Germinal center (tissue), 1 donor: ENCODE measurements around the gene KRTAP9-7.

Experiments
- DNase-seq: peaks from one replicate; pipeline ENCODE4 v3.0.0; 2012; ENCODE audit warnings: mixed read lengths, low spot score

Gene KRTAP9-7

DNA sequence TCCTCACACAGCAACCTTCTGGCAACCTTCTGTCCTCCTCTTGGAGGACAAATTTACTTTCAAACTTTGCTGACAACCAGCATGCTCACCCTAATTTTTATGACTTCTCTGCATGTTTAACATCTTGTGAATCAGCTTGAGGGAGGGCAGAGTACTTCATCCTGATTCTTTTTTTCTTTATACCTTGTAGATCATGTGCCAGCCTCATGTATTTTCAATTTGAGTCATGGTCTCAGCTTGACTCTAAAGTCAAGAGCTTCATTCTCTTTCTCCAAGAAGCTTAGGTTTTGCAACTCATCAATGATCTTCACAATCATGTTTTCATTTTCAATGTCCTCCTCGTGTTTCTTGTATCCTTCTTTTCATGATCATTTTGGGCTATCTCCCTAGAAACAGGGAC, 3.6 kb upstream of the KRTAP9-7 start:
- DNase-seq, result no peak

DNA sequence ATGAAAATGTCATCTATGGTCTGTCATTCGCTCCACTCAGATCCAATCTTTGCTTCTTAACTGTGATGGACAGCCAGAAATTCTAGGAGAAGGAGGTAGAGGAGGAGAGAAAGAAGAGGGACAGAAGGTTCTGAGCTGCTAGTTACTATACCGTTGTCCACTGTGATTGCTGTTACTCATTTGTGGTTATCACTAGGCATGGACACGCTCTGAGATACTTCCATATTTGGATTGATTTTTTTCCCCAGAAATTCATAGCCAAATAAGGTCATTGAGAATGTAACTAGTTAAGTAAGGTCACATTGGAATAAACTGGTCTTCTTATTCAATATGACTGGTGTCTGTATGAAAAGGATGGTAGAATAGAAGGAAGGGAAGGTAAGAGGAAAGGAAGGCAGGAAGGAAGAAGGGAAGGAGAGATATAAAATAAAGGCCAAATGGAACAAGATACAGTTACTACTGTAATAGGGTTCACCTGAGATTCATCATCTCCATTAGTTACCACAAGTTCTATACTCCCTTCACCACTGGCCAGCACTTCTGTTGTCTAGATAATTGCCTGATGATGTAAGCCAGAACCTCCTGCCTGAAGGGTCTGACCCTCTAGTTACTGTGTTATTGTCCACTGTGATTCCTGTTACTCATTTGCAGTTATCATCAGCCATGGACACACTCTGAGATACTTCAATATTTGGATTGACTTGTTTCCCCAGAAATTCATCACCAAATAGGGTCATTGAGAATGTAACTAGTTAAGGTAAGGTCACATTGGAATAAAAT, 2.9 kb downstream of the KRTAP9-7 start:
- no peak for DNase-seq

DNA sequence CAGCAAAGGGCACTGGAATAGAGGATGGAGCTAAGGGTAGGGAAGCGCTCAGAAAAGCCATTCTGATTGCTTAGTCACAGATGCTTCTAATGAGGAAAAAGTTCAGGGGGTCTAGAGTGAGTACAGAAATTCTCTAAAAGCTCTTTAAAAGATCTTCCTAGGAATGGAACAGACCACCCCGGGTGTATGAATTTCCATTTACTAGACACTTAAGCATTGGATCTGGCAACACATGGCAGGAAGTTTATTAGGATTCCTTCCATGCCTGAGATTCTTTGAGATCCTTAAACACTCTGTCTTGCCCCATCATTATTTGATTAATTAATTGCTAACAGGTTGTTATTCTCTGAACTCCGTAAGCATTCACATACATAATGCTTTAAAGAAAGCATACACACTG, 8.5 kb downstream of the KRTAP9-7 start:
- no peak for DNase-seq

DNA sequence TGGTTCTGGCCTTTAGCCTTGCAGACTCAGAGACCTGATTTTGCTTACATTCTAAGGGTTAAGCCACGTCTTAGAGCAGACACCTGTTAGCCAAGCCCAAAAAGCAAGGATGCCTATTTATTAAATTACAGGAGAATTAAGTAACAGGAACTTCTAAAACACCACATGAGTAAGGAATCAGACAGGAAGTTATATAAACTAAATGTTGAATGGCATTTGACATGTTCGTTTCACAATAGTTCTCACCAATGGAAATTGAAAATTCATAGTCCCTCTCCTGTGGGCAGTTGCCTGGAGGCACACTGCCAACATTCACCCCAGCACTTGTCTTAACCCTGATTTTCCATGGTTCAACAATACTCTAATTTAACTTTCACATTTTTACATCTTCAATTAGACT, 9.0 kb downstream of the KRTAP9-7 start:
- DNase-seq, result no peak

DNA sequence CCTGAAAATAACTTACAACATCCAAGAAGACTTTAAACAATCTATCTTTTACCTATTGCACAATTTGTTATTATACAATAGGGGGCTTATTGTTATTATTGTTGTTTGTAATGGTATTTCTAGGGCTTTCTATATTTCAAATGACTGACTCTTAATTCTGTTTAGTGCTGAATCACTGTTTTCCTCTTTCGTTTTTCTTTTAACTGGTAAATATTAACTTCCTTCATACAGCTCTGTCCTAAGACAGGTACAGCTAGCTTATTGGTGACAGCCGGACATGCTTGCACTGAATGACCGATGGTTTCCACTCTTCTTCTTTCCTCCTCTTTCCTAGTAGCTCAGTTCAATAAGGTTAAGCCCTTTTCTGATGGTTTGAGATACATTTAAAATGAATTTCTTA, 11.6 kb downstream of the KRTAP9-7 start:
- no peak for DNase-seq

GRCh38 chr17:41294016-41294415, 18.5 kb downstream of the KRTAP9-7 start:
- DNase-seq, result no peak

DNA sequence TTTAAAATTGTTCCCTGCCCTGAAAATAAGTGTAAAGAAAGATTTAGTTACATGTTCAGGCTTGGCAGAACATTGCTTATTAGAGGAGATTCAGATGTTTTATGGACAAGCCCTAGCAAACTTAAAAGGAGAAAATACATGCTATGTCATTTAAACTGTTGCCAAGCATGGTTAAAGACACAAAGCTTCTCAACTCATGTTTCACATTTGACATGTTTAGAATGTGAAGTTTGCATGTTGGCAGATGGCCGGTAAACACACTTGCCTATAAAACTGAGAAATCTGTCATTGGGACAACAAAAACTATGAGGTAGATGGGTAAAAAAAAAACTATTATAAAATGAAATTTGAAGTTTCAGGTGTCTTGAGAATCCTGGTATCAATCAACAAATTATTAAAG, 21.3 kb downstream of the KRTAP9-7 start:
- no peak for DNase-seq

DNA sequence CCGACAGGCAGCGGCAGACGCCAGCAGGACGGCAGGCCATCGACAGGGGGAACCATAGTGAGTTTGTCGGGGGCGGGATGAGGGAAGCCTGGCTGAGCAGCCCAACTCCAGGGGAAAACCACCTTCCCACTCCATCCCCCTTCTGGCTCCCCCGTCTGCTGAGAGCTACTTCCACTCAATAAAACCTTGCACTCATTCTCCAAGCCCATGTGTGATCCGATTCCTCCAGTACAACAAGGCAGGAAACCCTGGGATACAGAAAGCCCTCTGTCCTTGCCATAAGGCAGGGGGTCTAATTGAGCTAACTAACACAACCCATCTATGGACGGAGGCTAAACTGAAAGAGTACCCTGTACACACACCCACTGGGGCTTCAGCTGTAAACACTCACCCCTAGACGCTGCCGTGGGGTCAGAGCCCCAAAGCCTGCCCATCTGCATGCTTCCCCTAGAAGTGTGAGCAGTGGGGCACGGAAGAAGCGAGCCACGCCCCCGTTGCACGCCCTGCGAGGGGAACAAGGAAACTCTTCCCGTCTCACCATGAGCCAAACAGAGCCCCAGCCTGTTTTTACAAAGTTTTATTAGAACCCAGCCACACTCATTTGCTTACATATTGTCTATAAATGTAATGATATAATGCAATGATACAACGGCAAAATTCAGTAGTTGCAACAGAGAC, 23.1 kb downstream of the KRTAP9-7 start:
- DNase-seq, result no peak

DNA sequence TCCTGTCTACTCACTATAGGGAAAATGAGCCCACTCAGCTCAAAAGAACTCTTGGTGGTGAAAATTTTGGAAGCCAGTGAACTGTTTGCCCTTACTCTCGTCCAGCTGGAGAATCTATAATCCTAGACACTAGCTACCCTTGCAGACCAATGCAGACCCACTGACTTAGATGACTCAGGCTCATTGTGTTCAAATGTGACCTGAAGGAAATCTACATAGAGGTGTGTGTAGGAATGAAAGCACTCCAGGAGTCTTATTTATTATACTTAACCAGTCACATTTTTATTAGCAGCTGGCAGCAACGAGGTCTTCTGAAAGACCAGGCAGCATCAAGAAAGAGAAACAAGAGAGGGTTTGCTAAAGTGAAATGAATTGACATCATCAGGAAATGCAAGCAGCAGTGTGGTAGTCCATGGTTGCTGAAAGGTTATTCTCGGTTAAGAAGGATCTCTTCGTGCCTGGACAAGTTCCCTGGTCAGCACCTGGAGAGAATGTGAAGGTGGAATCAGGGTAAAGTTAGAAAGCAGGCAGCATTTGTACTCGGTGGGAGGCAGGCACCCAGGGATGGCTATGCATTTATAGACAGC, 25.8 kb downstream of the KRTAP9-7 start:
- no peak for DNase-seq

GRCh38 chr17:41301916-41302901, 26.7 kb downstream of the KRTAP9-7 start, which contains the start of gene KRTAP29-1:
KRTAP29-1 (minus strand) TSS chr17:41302851; CDS start chr17:41302851, 0 bp downstream.
- DNase-seq, result no peak

GRCh38 chr17:41302981-41303380, 27.5 kb downstream of the KRTAP9-7 start:
- DNase-seq, result no peak

- no peak for DNase-seq
Observed at GRCh38 chr17:41304091-41304490, 28.6 kb downstream of the KRTAP9-7 start.

GRCh38 chr17:41307647-41308046, 32.1 kb downstream of the KRTAP9-7 start:
- no peak for DNase-seq

GRCh38 chr17:41308251-41308917, 32.9 kb downstream of the KRTAP9-7 start:
- peak; percentile 81 for DNase-seq

GRCh38 chr17:41308918-41309359, 33.4 kb downstream of the KRTAP9-7 start, which contains the start of gene KRTAP16-1:
KRTAP16-1 (minus strand) TSS chr17:41309309; CDS start chr17:41309253, 56 bp downstream.
- no peak for DNase-seq

DNA sequence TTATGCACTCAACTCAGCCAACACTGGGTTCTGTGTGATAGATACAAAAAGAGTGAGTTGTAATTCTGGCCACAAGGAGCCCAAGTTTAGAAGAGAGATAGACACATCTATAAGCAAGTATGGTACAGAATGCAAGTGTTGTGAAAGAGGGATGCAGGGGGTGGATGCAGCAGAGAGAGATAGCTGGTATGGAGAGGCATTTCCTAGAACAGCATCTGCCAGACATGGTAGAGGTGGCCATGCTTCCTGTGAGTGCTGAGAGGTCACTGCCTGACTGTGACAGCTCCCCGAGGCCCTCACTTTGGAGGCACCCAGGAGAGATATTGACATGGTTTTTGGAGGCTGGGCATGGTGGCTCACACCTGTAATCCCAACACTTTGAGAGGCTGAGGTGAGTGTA, 35.6 kb downstream of the KRTAP9-7 start:
- DNase-seq, result no peak

GRCh38 chr17:41315204-41315794, 39.8 kb downstream of the KRTAP9-7 start, which contains the start of gene KRTAP17-1:
KRTAP17-1 (minus strand) TSS chr17:41315710; CDS start chr17:41315650, 60 bp downstream.
- DNase-seq, result no peak

- DNase-seq, result no peak
Observed at GRCh38 chr17:41315814-41316445, 40.4 kb downstream of the KRTAP9-7 start.

- DNase-seq, result no peak
Observed at GRCh38 chr17:41318231-41318630, 42.7 kb downstream of the KRTAP9-7 start.
